ENCODE measurements around the gene SLC12A4.

SLC12A4 gene

GRCh38 chr16:67930191-67930590 lies 38.2 kb downstream of the SLC12A4 start:
- H2AFZ ChIP-seq (ENCODE audit: low read depth, low read length): no peak overlapping the region
- H3K36me3 ChIP-seq (ENCODE audit: insufficient read depth, low read length): peaks cover 38% of the 10 kb centered on the region
- no peak overlapping the region for H3K4me3 ChIP-seq (ENCODE audit: low read length)
- H3K27me3 ChIP-seq (ENCODE audit: insufficient read depth, low read length): no peaks in the 10 kb centered on the region
- no peaks in the 10 kb centered on the region for H3K9me3 ChIP-seq (ENCODE audit: low read length)
- peaks cover 11% of the 10 kb centered on the region for H3K4me1 ChIP-seq (ENCODE audit: insufficient read depth, low read length)

- H3K9me3 ChIP-seq (ENCODE audit: low read length): no peaks in the 10 kb centered on the region
- no peaks in the 10 kb centered on the region for H3K27me3 ChIP-seq (ENCODE audit: insufficient read depth, low read length)
- no peaks in the 10 kb centered on the region for H3K4me1 ChIP-seq (ENCODE audit: insufficient read depth, low read length)
- no peak overlapping the region for H3K4me3 ChIP-seq (ENCODE audit: low read length)
- no peak overlapping the region for H2AFZ ChIP-seq (ENCODE audit: low read depth, low read length)
- peaks cover 39% of the 10 kb centered on the region for H3K36me3 ChIP-seq (ENCODE audit: insufficient read depth, low read length)
Observed at GRCh38 chr16:67928561-67929364, 39.7 kb downstream of the SLC12A4 start.

GRCh38 chr16:67928147-67928546 lies 40.3 kb downstream of the SLC12A4 start:
- Histone ChIP-seq H3K9me3 (ENCODE audit: low read length) (no peaks in the 10 kb centered on the region), H3K27me3 (ENCODE audit: insufficient read depth, low read length) (no peaks in the 10 kb centered on the region), H2AFZ (ENCODE audit: low read depth, low read length) (no peak overlapping the region), H3K36me3 (ENCODE audit: insufficient read depth, low read length) (peaks cover 43% of the 10 kb centered on the region), H3K4me1 (ENCODE audit: insufficient read depth, low read length) (no peaks in the 10 kb centered on the region), H3K4me3 (ENCODE audit: low read length) (no peak overlapping the region)

GRCh38 chr16:67927131-67927941 lies 41.1 kb downstream of the SLC12A4 start:
- H3K36me3 ChIP-seq (ENCODE audit: insufficient read depth, low read length): peaks cover 42% of the 10 kb centered on the region
- no peaks in the 10 kb centered on the region for H3K4me1 ChIP-seq (ENCODE audit: insufficient read depth, low read length)
- no peak overlapping the region for H3K4me3 ChIP-seq (ENCODE audit: low read length)
- H3K9me3 ChIP-seq (ENCODE audit: low read length): no peaks in the 10 kb centered on the region
- H3K27me3 ChIP-seq (ENCODE audit: insufficient read depth, low read length): no peaks in the 10 kb centered on the region
- no peak overlapping the region for H2AFZ ChIP-seq (ENCODE audit: low read depth, low read length)

GRCh38 chr16:67926181-67926750 lies 42.2 kb downstream of the SLC12A4 start:
- H3K9me3 ChIP-seq (ENCODE audit: low read length): no peaks in the 10 kb centered on the region

GRCh38 chr16:67924140-67924906 lies 44.1 kb downstream of the SLC12A4 start:
- H3K4me3 ChIP-seq (ENCODE audit: low read length): no peak overlapping the region
- no peaks in the 10 kb centered on the region for H3K27me3 ChIP-seq (ENCODE audit: insufficient read depth, low read length)
- H3K9me3 ChIP-seq (ENCODE audit: low read length): no peaks in the 10 kb centered on the region
- H3K36me3 ChIP-seq (ENCODE audit: insufficient read depth, low read length): peaks cover 28% of the 10 kb centered on the region
- H3K4me1 ChIP-seq (ENCODE audit: insufficient read depth, low read length): no peaks in the 10 kb centered on the region
- H2AFZ ChIP-seq (ENCODE audit: low read depth, low read length): no peak overlapping the region

More at GRCh38 chr16:67926181-67926750, 42.2 kb downstream of the SLC12A4 start:
- H3K4me1 ChIP-seq (ENCODE audit: insufficient read depth, low read length): no peaks in the 10 kb centered on the region
- H2AFZ ChIP-seq (ENCODE audit: low read depth, low read length): no peak overlapping the region
- H3K4me3 ChIP-seq (ENCODE audit: low read length): no peak overlapping the region
- H3K36me3 ChIP-seq (ENCODE audit: insufficient read depth, low read length): peaks cover 38% of the 10 kb centered on the region
- H3K27me3 ChIP-seq (ENCODE audit: insufficient read depth, low read length): no peaks in the 10 kb centered on the region

GRCh38 chr16:67923414-67924116 lies 44.9 kb downstream of the SLC12A4 start:
- no peaks in the 10 kb centered on the region for H3K4me1 ChIP-seq (ENCODE audit: insufficient read depth, low read length)
- H3K9me3 ChIP-seq (ENCODE audit: low read length): no peaks in the 10 kb centered on the region
- H3K36me3 ChIP-seq (ENCODE audit: insufficient read depth, low read length): peaks cover 22% of the 10 kb centered on the region
- no peaks in the 10 kb centered on the region for H3K27me3 ChIP-seq (ENCODE audit: insufficient read depth, low read length)
- no peak overlapping the region for H2AFZ ChIP-seq (ENCODE audit: low read depth, low read length)
- no peak overlapping the region for H3K4me3 ChIP-seq (ENCODE audit: low read length)

- Histone ChIP-seq H2AFZ (ENCODE audit: low read depth, low read length) (no peak overlapping the region), H3K27me3 (ENCODE audit: insufficient read depth, low read length) (no peaks in the 10 kb centered on the region), H3K4me1 (ENCODE audit: insufficient read depth, low read length) (no peaks in the 10 kb centered on the region), H3K36me3 (ENCODE audit: insufficient read depth, low read length) (peaks cover 18% of the 10 kb centered on the region), H3K4me3 (ENCODE audit: low read length) (no peak overlapping the region), H3K9me3 (ENCODE audit: low read length) (no peaks in the 10 kb centered on the region)
Observed at GRCh38 chr16:67922740-67923139, 45.7 kb downstream of the SLC12A4 start.

- no peaks in the 10 kb centered on the region for H3K9me3 ChIP-seq (ENCODE audit: low read length)
- peaks cover 14% of the 10 kb centered on the region for H3K36me3 ChIP-seq (ENCODE audit: insufficient read depth, low read length)
- no peak overlapping the region for H2AFZ ChIP-seq (ENCODE audit: low read depth, low read length)
- no peaks in the 10 kb centered on the region for H3K27me3 ChIP-seq (ENCODE audit: insufficient read depth, low read length)
- H3K4me1 ChIP-seq (ENCODE audit: insufficient read depth, low read length): no peaks in the 10 kb centered on the region
- no peak overlapping the region for H3K4me3 ChIP-seq (ENCODE audit: low read length)
Observed at GRCh38 chr16:67922221-67922620, 46.2 kb downstream of the SLC12A4 start.

- no peaks in the 10 kb centered on the region for H3K4me1 ChIP-seq (ENCODE audit: insufficient read depth, low read length)
- no peaks in the 10 kb centered on the region for H3K9me3 ChIP-seq (ENCODE audit: low read length)
- H3K27me3 ChIP-seq (ENCODE audit: insufficient read depth, low read length): no peaks in the 10 kb centered on the region
- H3K4me3 ChIP-seq (ENCODE audit: low read length): no peak overlapping the region
- H2AFZ ChIP-seq (ENCODE audit: low read depth, low read length): no peak overlapping the region
- H3K36me3 ChIP-seq (ENCODE audit: insufficient read depth, low read length): peaks cover 24% of the 10 kb centered on the region
Observed at GRCh38 chr16:67919622-67920221, 48.7 kb downstream of the SLC12A4 start.

- H3K9me3 ChIP-seq (ENCODE audit: low read length): no peaks in the 10 kb centered on the region
- no peak overlapping the region for H2AFZ ChIP-seq (ENCODE audit: low read depth, low read length)
- H3K4me3 ChIP-seq (ENCODE audit: low read length): no peak overlapping the region
- H3K4me1 ChIP-seq (ENCODE audit: insufficient read depth, low read length): no peaks in the 10 kb centered on the region
- H3K36me3 ChIP-seq (ENCODE audit: insufficient read depth, low read length): peaks cover 21% of the 10 kb centered on the region
- H3K27me3 ChIP-seq (ENCODE audit: insufficient read depth, low read length): no peaks in the 10 kb centered on the region
Observed at GRCh38 chr16:67917852-67918236, 50.6 kb downstream of the SLC12A4 start.
